HL-60/S4 treated with phorbol 12-myristate 13-acetate at 8.2 ng/mL for 4 days and 3 days (cell line): ENCODE data around the gene ACTN2.

Experiments used
- in situ Hi-C: fragments of 300-500 bp; cut with MboI; formaldehyde crosslinking; loops from 2 replicates; pipeline ENCODE4 v1.15.0; 2022; ENCODE audit warnings: low sequenced_read_pairs

Gene ACTN2

GRCh38 chr1:236765831-236766230 lies 79.5 kb downstream of the ACTN2 start:
- in situ Hi-C loops, result no loop called here

GRCh38 chr1:236766506-236766905 lies 80.2 kb downstream of the ACTN2 start:
- in situ Hi-C loops, result no loop called here

GRCh38 chr1:236767276-236767675 lies 81.0 kb downstream of the ACTN2 start:
- in situ Hi-C loops, result no loop called here

GRCh38 chr1:236768601-236769000 lies 82.3 kb downstream of the ACTN2 start:
- in situ Hi-C loops, result no loop called here

GRCh38 chr1:236773919-236774318 lies 87.6 kb downstream of the ACTN2 start:
- in situ Hi-C loops, result no loop called here

GRCh38 chr1:236774926-236775325 lies 88.6 kb downstream of the ACTN2 start:
- in situ Hi-C loops, result no loop called here

- in situ Hi-C loops, result no loop called here
These were observed 93.0 kb downstream of the ACTN2 start for GRCh38 chr1:236779312-236779711.

- in situ Hi-C loops, result no loop called here
These were observed 99.2 kb downstream of the ACTN2 start for GRCh38 chr1:236785477-236785876.

GRCh38 chr1:236786453-236786852 lies 100.2 kb downstream of the ACTN2 start:
- in situ Hi-C loops, result no loop called here

- in situ Hi-C loops, result no loop called here
These were observed 108.3 kb downstream of the ACTN2 start for GRCh38 chr1:236794585-236795034.

GRCh38 chr1:236795035-236795756 lies 108.9 kb downstream of the ACTN2 start, which contains the start of gene MTR:
TSS of gene MTR (plus strand) at chr1:236795292. CDS start at chr1:236795704, 412 bp downstream.
- in situ Hi-C loops, result no loop called here

GRCh38 chr1:236795757-236796667 lies 109.7 kb downstream of the ACTN2 start:
- in situ Hi-C loops, result no loop called here

- in situ Hi-C loops, result no loop called here
These were observed 112.7 kb downstream of the ACTN2 start for GRCh38 chr1:236799001-236799400.

GRCh38 chr1:236800002-236800620 lies 113.8 kb downstream of the ACTN2 start:
- in situ Hi-C loops, result no loop called here

GRCh38 chr1:236800623-236801022 lies 114.3 kb downstream of the ACTN2 start:
- in situ Hi-C loops, result no loop called here

GRCh38 chr1:236802264-236802663 lies 116.0 kb downstream of the ACTN2 start:
- in situ Hi-C loops, result no loop called here

GRCh38 chr1:236806634-236807033 lies 120.3 kb downstream of the ACTN2 start:
- in situ Hi-C loops, result no loop called here

- in situ Hi-C loops, result no loop called here
These were observed 121.7 kb downstream of the ACTN2 start for GRCh38 chr1:236808005-236808404.

- in situ Hi-C loops, result no loop called here
These were observed 122.3 kb downstream of the ACTN2 start for GRCh38 chr1:236808564-236809130.

- in situ Hi-C loops, result no loop called here
These were observed 122.8 kb downstream of the ACTN2 start for GRCh38 chr1:236809148-236809547.

GRCh38 chr1:236810018-236810417 lies 123.7 kb downstream of the ACTN2 start:
- in situ Hi-C loops, result no loop called here
